Gastrocnemius medialis (tissue), 4 donors: ENCODE measurements around the gene PGAM5. TPM values are rescaled to one million over a fixed set of nuclear protein-coding genes. Genes with fewer than 3 reads are reported as not detected.
"Not testable (repeated sequence)": the region's sequence is repeated elsewhere in the genome, so short reads cannot be mapped to it uniquely, and the experiment has no call there.

ENCODE experiments used
- ATAC-seq, 2 donors: fragments of 150-250 bp; one replicate each; pipeline ENCODE4 v1.9.1; 2016
- DNase-seq, 2 donors: peaks; one replicate each; pipeline ENCODE4 v3.0.0-alpha.2; 2019
- H3K27ac ChIP-seq, 4 donors: fragments of 200-600 bp; sonication (generic); 1 replicate in 1 of 4; 2 replicates in 3 of 4; pipeline ENCODE4 v1.5.1; 2016 to 2018; ENCODE audit warnings: mild to moderate bottlenecking in 2 of 4, moderate library complexity in 1 of 4
- H3K27me3 ChIP-seq, 3 donors: fragments of 200-600 bp; sonication (generic) in 2 of 3; 1 replicate in 1 of 3; 2 replicates in 2 of 3; pipeline versions ENCODE4 v1.5.1 to v1.6.0; 2016 to 2019; ENCODE audit warnings: mild to moderate bottlenecking in 1 of 3, moderate library complexity in 1 of 3
- H3K36me3 ChIP-seq, 2 donors: fragments of 200-600 bp; sonication (generic) in 1 of 2; one replicate each; pipeline ENCODE4 v1.5.1; 2017 to 2018
- H3K4me1 ChIP-seq, 2 donors: fragments of 200-600 bp; sonication (generic) in 1 of 2; one replicate each; pipeline ENCODE4 v1.5.1; 2016 to 2017; ENCODE audit warnings: mild to moderate bottlenecking in 2 of 2
- H3K4me3 ChIP-seq, 4 donors: fragments of 200-600 bp; sonication (generic) in 3 of 4; 1 replicate in 1 of 4; 2 replicates in 3 of 4; pipeline ENCODE4 v1.5.1; 2016 to 2019; ENCODE audit warnings: mild to moderate bottlenecking in 2 of 4
- H3K9me3 ChIP-seq, 3 donors: fragments of 200-600 bp; sonication (generic) in 2 of 3; 1 replicate in 1 of 3; 2 replicates in 2 of 3; pipeline ENCODE4 v1.5.1; 2016 to 2019
- CTCF ChIP-seq, 5 experiments: fragments of 450-650 bp in 3 of 5; fragments of 200-600 bp in 2 of 5; sonication (generic) in 2 of 5; IDR thresholded peaks in 4 of 5; conservative IDR thresholded peaks in 1 of 5; 1 replicate in 4 of 5; 2 replicates in 1 of 5; pipeline ENCODE4 v1.5.1; 2016 to 2019; ENCODE audit warnings: antibody characterized with exemption in 5 of 5, mild to moderate bottlenecking in 3 of 5, moderate library complexity in 3 of 5
- POLR2A ChIP-seq, 2 donors: fragments of 450-650 bp; IDR thresholded peaks; one replicate each; pipeline ENCODE4 v1.6.1; 2017; ENCODE audit warnings: antibody characterized with exemption in 2 of 2, mild to moderate bottlenecking in 2 of 2, moderate library complexity in 2 of 2
- in situ Hi-C, 4 donors: fragments of 200-750 bp; cut with MboI; loops; one replicate each; pipeline versions ENCODE4 v1.15.0 to v1.8.0; 2017; ENCODE audit warnings: low sequenced_read_pairs in 4 of 4
- intact Hi-C: fragments of 100-400 bp; cut with DNase I; formaldehyde crosslinking; loops from one replicate; pipeline ENCODE4 v1.15.1; 2023; ENCODE audit warnings: low total_unique reads
- total RNA-seq, 4 donors: library from RNA; depleted of rRNA; stranded (reverse); fragments of >200 nt; gene quantifications; one replicate each; pipeline versions ENCODE4 v1.1.0 to v1.2.3, GENCODE V29; 2016

The PGAM5 gene
- total RNA-seq, 4 donors from 2014 or later = 36.6 to 75.1 (median 62.8) TPM

- H3K27me3 ChIP-seq = no peaks in the 10 kb centered on the region
- intact Hi-C loops (no loop called here), in situ Hi-C loops (no loop called here)
- no peaks in the 10 kb centered on the region for H3K9me3 ChIP-seq
- H3K36me3 ChIP-seq = peaks cover 3 to 98% of the 10 kb centered on the region in 2 donors
- H3K4me1 ChIP-seq = no peaks in the 10 kb centered on the region
- H3K27ac ChIP-seq = no peak overlapping the region
- H3K4me3 ChIP-seq = no peak overlapping the region
- TF ChIP-seq CTCF (IDR thresholded peaks at IDR 0.05 in 4 of 5, conservative IDR thresholded peaks at IDR 0.05 in 1 of 5) = no peak
- no peak for TF ChIP-seq POLR2A (IDR thresholded peaks at IDR 0.05)
- no peak for ATAC-seq
- no peak for DNase-seq
Observed at GRCh38 chr12:132746613-132747012, 36.0 kb downstream of the PGAM5 start.

DNA sequence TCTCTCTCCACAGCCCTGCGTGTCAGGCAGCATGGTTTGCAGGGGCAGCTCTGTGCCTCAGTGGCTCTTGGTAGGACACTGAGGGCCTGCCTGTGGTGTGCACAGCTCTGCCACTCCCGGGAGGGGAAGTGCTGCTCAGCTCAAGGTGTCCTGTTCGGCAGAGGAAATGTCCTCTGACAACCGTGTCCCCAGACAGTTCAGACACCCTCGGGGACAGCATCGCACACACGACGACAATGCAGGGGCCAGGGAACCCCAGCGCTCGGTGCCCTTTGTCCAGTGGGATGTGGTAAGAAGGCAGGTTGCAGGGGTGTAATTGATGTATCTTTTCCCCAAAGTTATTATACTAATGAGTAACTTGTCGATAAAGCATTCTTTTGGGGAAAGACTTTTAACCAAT, 36.8 kb downstream of the PGAM5 start:
- Histone ChIP-seq H3K27me3 (no peaks in the 10 kb centered on the region), H3K9me3 (no peaks in the 10 kb centered on the region), H3K4me1 (no peaks in the 10 kb centered on the region), H3K36me3 (peaks cover 3 to 93% of the 10 kb centered on the region in 2 donors), H3K4me3 (no peak overlapping the region), H3K27ac (no peak overlapping the region)
- ATAC-seq (no peak), DNase-seq (no peak)
- intact Hi-C loops = no loop called here
- TF ChIP-seq POLR2A (IDR thresholded peaks at IDR 0.05) = no peak
- no peak for TF ChIP-seq CTCF (IDR thresholded peaks at IDR 0.05 in 4 of 5, conservative IDR thresholded peaks at IDR 0.05 in 1 of 5)
- in situ Hi-C loops = no loop called here

GRCh38 chr12:132747896-132748295, 37.3 kb downstream of the PGAM5 start:
- in situ Hi-C loops = no loop called here
- H3K4me3 ChIP-seq = no peak overlapping the region
- H3K36me3 ChIP-seq = peaks cover 3 to 93% of the 10 kb centered on the region in 2 donors
- DNase-seq (no peak), ATAC-seq (no peak)
- H3K27ac ChIP-seq = no peak overlapping the region
- intact Hi-C loops = no loop called here
- TF ChIP-seq POLR2A (IDR thresholded peaks at IDR 0.05) (no peak), CTCF (IDR thresholded peaks at IDR 0.05 in 4 of 5, conservative IDR thresholded peaks at IDR 0.05 in 1 of 5) (no peak)
- H3K4me1 ChIP-seq = no peaks in the 10 kb centered on the region
- H3K27me3 ChIP-seq = no peaks in the 10 kb centered on the region
- no peaks in the 10 kb centered on the region for H3K9me3 ChIP-seq

DNA sequence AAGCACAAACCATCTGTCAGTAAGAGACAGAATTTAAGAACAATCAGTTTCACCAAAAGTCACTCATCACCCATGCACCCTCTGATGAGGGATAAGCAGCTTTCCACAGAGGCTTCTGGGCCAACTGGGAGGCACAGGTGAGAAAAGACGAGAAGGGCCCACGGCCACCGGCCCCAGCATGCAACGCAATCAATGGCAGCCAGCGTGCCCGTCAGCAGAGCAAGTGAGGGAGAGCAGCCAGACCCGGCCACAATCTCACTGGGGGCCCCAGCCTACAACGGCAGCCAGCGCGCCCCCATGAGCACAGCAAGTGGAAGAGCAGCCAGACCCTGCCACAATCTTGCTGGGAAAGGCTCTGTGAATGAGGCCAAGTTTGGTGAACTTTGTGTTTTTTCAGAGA, 37.7 kb downstream of the PGAM5 start:
- Histone ChIP-seq H3K4me1 (no peaks in the 10 kb centered on the region), H3K27me3 (no peaks in the 10 kb centered on the region), H3K9me3 (no peaks in the 10 kb centered on the region), H3K27ac (no peak overlapping the region), H3K36me3 (peaks cover 3 to 93% of the 10 kb centered on the region in 2 donors), H3K4me3 (no peak overlapping the region)
- intact Hi-C loops = no loop called here
- DNase-seq = no peak
- ATAC-seq = no peak
- in situ Hi-C loops = no loop called here
- TF ChIP-seq CTCF (IDR thresholded peaks at IDR 0.05 in 4 of 5, conservative IDR thresholded peaks at IDR 0.05 in 1 of 5) = no peak

GRCh38 chr12:132753670-132754069, 43.0 kb downstream of the PGAM5 start:
- in situ Hi-C loops, ATAC-seq, DNase-seq, H3K27ac ChIP-seq, intact Hi-C loops, H3K27me3 ChIP-seq, H3K4me1 ChIP-seq, H3K4me3 ChIP-seq, H3K9me3 ChIP-seq: not testable (repeated sequence)
- H3K36me3 ChIP-seq = peaks cover 0 to 75% of the 10 kb centered on the region in 2 donors
